Lower leg skin (tissue), 3 donors: Measurements from ENCODE around the gene ODAD4.

Source experiments
- CTCF ChIP-seq, 3 donors: fragments of 450-650 bp; IDR thresholded peaks; one replicate each; pipeline ENCODE4 v1.5.1; 2016; ENCODE audit warnings: antibody characterized with exemption in 3 of 3, mild to moderate bottlenecking in 3 of 3, moderate library complexity in 2 of 3
- POLR2A ChIP-seq, 2 donors: fragments of 450-650 bp; IDR thresholded peaks; one replicate each; pipeline ENCODE4 v1.6.1; 2016 to 2017; ENCODE audit warnings: antibody characterized with exemption in 2 of 2, mild to moderate bottlenecking in 1 of 2, moderate library complexity in 1 of 2

- TF ChIP-seq CTCF (IDR thresholded peaks at IDR 0.05) (no peak), POLR2A (IDR thresholded peaks at IDR 0.05) (no peak)
Observed at GRCh38 chr17:41987642-41988041, 57.2 kb downstream of the ODAD4 start.
